Gastrocnemius medialis (tissue), 4 donors: Measurements from ENCODE around the gene SLC16A7.

Experiments used
- CTCF ChIP-seq, 5 experiments: fragments of 450-650 bp in 3 of 5; fragments of 200-600 bp in 2 of 5; sonication (generic) in 2 of 5; IDR thresholded peaks in 4 of 5; conservative IDR thresholded peaks in 1 of 5; 1 replicate in 4 of 5; 2 replicates in 1 of 5; pipeline ENCODE4 v1.5.1; 2016 to 2019; ENCODE audit warnings: antibody characterized with exemption in 5 of 5, mild to moderate bottlenecking in 3 of 5, moderate library complexity in 3 of 5
- POLR2A ChIP-seq, 2 donors: fragments of 450-650 bp; IDR thresholded peaks; one replicate each; pipeline ENCODE4 v1.6.1; 2017; ENCODE audit warnings: antibody characterized with exemption in 2 of 2, mild to moderate bottlenecking in 2 of 2, moderate library complexity in 2 of 2

- no peak for TF ChIP-seq CTCF (IDR thresholded peaks at IDR 0.05 in 4 of 5, conservative IDR thresholded peaks at IDR 0.05 in 1 of 5)
- TF ChIP-seq POLR2A (IDR thresholded peaks at IDR 0.05), result no peak
Observed at GRCh38 chr12:59811991-59812390, 216.2 kb downstream of the SLC16A7 start.
